Kidney (tissue), 14 donors: ENCODE measurements around the gene ERCC4. TPM values are rescaled to one million over a fixed set of nuclear protein-coding genes. Genes with fewer than 3 reads are reported as not detected.
"Not testable (repeated sequence)": the region's sequence is repeated elsewhere in the genome, so short reads cannot be mapped to it uniquely, and the experiment has no call there.

Source experiments
- DNase-seq, 5 donors: peaks; one replicate each; pipeline ENCODE4 v3.0.0-alpha.2; 2013 to 2020
- FAIRE-seq: peaks from 2 replicates; lab custom pipeline; 2012; peaks lifted over from hg19 to GRCh38; lab: Jason Lieb, UNC
- H3K27ac ChIP-seq, 2 donors: one replicate each; pipeline ENCODE4 v1.7.0; 2013; ENCODE audit warnings: low read depth in 2 of 2, low read length in 2 of 2, inconsistent platforms in 1 of 2
- H3K27me3 ChIP-seq: one replicate; pipeline ENCODE4 v1.7.1; 2013; ENCODE audit warnings: low read length, inconsistent platforms; ENCODE audit not compliant: control insufficient read depth, insufficient read depth
- H3K36me3 ChIP-seq, 3 donors: one replicate each; pipeline versions ENCODE4 v1.7.0 to v1.7.1; 2013; ENCODE audit warnings: low read length in 3 of 3, control low read depth in 1 of 3, inconsistent platforms in 1 of 3; ENCODE audit not compliant: insufficient read depth in 3 of 3, control insufficient read depth in 2 of 3
- H3K4me1 ChIP-seq, 3 donors: one replicate each; pipeline versions ENCODE4 v1.7.0 to v1.7.1; 2013; ENCODE audit warnings: low read length in 3 of 3, inconsistent platforms in 1 of 3, low read depth in 1 of 3; ENCODE audit not compliant: control insufficient read depth in 2 of 3, insufficient read depth in 2 of 3
- H3K4me3 ChIP-seq, 3 donors: one replicate each; pipeline versions ENCODE4 v1.7.0 to v1.8.1; 2013; ENCODE audit warnings: low read length in 3 of 3, control low read depth in 1 of 3, inconsistent platforms in 1 of 3
- H3K9ac ChIP-seq, 3 donors: one replicate each; pipeline versions ENCODE4 v1.7.0 to v1.7.1; 2013; ENCODE audit warnings: low read length in 3 of 3, control low read depth in 1 of 3, inconsistent platforms in 1 of 3
- H3K9me3 ChIP-seq, 3 donors: one replicate each; pipeline versions ENCODE4 v1.7.0 to v1.7.1; 2013; ENCODE audit warnings: low read length in 3 of 3, control low read depth in 1 of 3, inconsistent platforms in 1 of 3; ENCODE audit not compliant: control insufficient read depth in 2 of 3, insufficient read depth in 1 of 3
- CTCF ChIP-seq: IDR thresholded peaks from 3 replicates; pipeline ENCODE4 v1.5.1; 2012; ENCODE audit warnings: mild to moderate bottlenecking, moderate library complexity, borderline replicate concordance; ENCODE audit not compliant: insufficient read depth; ENCODE audit errors: extremely low read depth
- intact Hi-C: fragments of 100-400 bp; cut with DNase I; formaldehyde crosslinking; loops from one replicate; pipeline ENCODE4 v1.11.1; 2022
- polyA plus RNA-seq: library from polyadenylated mRNA; stranded (reverse); fragments of 350-450 nt; fragmentation: Illumina TruSeq; extraction: RNeasy Lipid Tissue Mini Kit (QIAGEN cat#74804); gene quantifications from one replicate; pipeline ENCODE4 v1.2.3, GENCODE V29; 2014; ENCODE audit warnings: low read depth, low replicate concordance; ENCODE audit not compliant: insufficient read depth
- total RNA-seq: library from RNA; stranded (reverse); fragmentation: NEBNext Ultra II Directional; extraction: Animal tissue kit (Norgen Biotek cat#: 25700); gene quantifications from one replicate; pipeline ENCODE4 v1.2.1, GENCODE V29; 2021
- donor health status: control.
- donor health status: control.
- donor health status: control.
- donor health status: control.
- donor health status: control.
- donor health status: DM: yes; HTN: yes; CAD: no.
- donor health status: Normal renal cell carcinoma (clear cell type).

Gene ERCC4
- total and polyA plus RNA-seq, 2 donors from 2014 or later, result 2.0 to 10.5 TPM

- H3K36me3 ChIP-seq, result no peaks in the 10 kb centered on the region
- no peaks in the 10 kb centered on the region for H3K27me3 ChIP-seq
- H3K4me1 ChIP-seq, result no peaks in the 10 kb centered on the region
- intact Hi-C loops, result no loop called here
- no peak overlapping the region for H3K9ac ChIP-seq
- H3K27ac ChIP-seq, result no peak overlapping the region
- no peak for TF ChIP-seq CTCF
- H3K9me3 ChIP-seq, result peaks cover 0 to 2% (median 0%) of the 10 kb centered on the region in 3 donors
- no peak for DNase-seq
- no peak overlapping the region for H3K4me3 ChIP-seq
- FAIRE-seq, result no peak
Measured at GRCh38 chr16:13883276-13883675, 36.7 kb upstream of the ERCC4 start.

GRCh38 chr16:13883881-13884280 is 36.1 kb upstream of the ERCC4 start:
- FAIRE-seq (no peak), DNase-seq (no peak)
- TF ChIP-seq CTCF, result no peak
- Histone ChIP-seq H3K27ac (no peak overlapping the region), H3K4me1 (no peaks in the 10 kb centered on the region), H3K36me3 (no peaks in the 10 kb centered on the region), H3K9me3 (peaks cover 0 to 2% (median 0%) of the 10 kb centered on the region in 3 donors), H3K9ac (no peak overlapping the region), H3K27me3 (no peaks in the 10 kb centered on the region), H3K4me3 (no peak overlapping the region)
- intact Hi-C loops, result no loop called here

- Histone ChIP-seq H3K9ac (no peak overlapping the region), H3K27ac (no peak overlapping the region), H3K27me3 (no peaks in the 10 kb centered on the region), H3K36me3 (no peaks in the 10 kb centered on the region), H3K4me1 (no peaks in the 10 kb centered on the region), H3K9me3 (peaks cover 0 to 2% (median 0%) of the 10 kb centered on the region in 3 donors), H3K4me3 (no peak overlapping the region)
- DNase-seq (no peak), FAIRE-seq (no peak)
- intact Hi-C loops, result no loop called here
- TF ChIP-seq CTCF, result no peak
Measured at GRCh38 chr16:13885700-13886099, 34.3 kb upstream of the ERCC4 start.

GRCh38 chr16:13886608-13887007 is 33.3 kb upstream of the ERCC4 start:
- H3K36me3 ChIP-seq, result no peaks in the 10 kb centered on the region
- H3K4me3 ChIP-seq, result no peak overlapping the region
- no peak overlapping the region for H3K27ac ChIP-seq
- H3K9me3 ChIP-seq, result peaks cover 0 to 2% (median 0%) of the 10 kb centered on the region in 3 donors
- no peaks in the 10 kb centered on the region for H3K27me3 ChIP-seq
- TF ChIP-seq CTCF, result no peak
- H3K9ac ChIP-seq, result no peak overlapping the region
- intact Hi-C loops, result no loop called here
- DNase-seq (no peak), FAIRE-seq (no peak)
- H3K4me1 ChIP-seq, result no peaks in the 10 kb centered on the region

- FAIRE-seq, H3K27ac ChIP-seq, H3K4me3 ChIP-seq, H3K4me1 ChIP-seq, H3K36me3 ChIP-seq, intact Hi-C loops, H3K9me3 ChIP-seq, H3K27me3 ChIP-seq, H3K9ac ChIP-seq, DNase-seq: not testable (repeated sequence)
Measured at GRCh38 chr16:13889323-13889722, 30.6 kb upstream of the ERCC4 start.
